Astrocyte (in vitro differentiated cells and primary cell): Measurements from ENCODE around the gene SLC47A2.

Source experiments
- CTCF ChIP-seq: IDR thresholded peaks from 2 replicates; pipeline ENCODE4 v1.5.1; 2011; ENCODE audit warnings: low read depth, mild to moderate bottlenecking, inconsistent platforms, low read length, moderate library complexity; ENCODE audit not compliant: insufficient read depth
- EZH2 ChIP-seq: IDR thresholded peaks from 2 replicates; pipeline ENCODE4 v1.6.1; 2012; ENCODE audit warnings: mild to moderate bottlenecking, low read length, inconsistent platforms; ENCODE audit not compliant: insufficient read depth

DNA sequence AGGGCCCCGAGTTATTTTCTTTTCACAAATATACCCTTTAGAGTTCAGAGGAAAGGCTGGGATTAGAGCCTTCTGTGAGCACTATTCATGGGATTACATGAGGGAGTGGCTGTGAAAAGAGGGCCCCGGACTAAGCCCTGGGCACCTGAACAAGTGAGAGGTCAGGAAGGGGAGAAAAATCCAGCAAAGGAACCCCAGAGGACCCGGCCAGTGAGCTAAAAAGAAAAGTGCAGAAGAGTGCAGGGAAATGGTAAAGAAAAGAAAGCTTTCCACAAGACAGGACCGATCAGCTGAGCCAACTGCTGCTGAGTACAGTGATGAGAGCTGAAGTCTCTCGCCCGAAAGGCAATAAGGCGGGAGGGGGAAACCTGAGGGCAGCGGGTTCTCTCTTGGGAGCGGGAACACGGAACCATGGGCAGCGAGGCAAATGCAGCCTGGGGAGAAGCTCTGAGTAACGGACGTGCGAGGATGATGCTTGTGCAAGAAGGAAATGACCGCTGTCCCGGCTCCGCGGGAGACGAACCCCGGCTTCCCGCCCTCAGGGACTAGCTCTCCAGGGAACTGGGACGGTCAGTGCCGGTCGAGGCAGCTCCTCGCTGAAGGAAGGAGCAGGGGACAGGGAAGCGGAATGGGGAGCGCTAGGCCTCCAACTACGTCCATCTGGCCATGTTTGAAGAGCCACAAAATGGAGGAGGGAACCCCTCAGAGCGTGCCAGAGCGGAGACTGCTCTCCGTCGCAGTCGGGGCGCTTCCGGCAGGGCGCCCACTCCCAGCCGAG lies 68.5 kb downstream of the SLC47A2 start:
- no peak for TF ChIP-seq CTCF
- no peak for TF ChIP-seq EZH2
